AG08396 (cell line): ENCODE data around the gene LMX1B.

Experiments
- DNase-seq: peaks from one replicate; pipeline ENCODE4 v3.0.0; 2012; ENCODE audit warnings: low spot score, mixed read lengths

Gene LMX1B

GRCh38 chr9:126678989-126679388 is 65.3 kb downstream of the LMX1B start:
- no peak for DNase-seq

- DNase-seq: no peak
Measured at GRCh38 chr9:126681336-126681735, 67.6 kb downstream of the LMX1B start.

GRCh38 chr9:126682113-126682810 is 68.5 kb downstream of the LMX1B start:
- no peak for DNase-seq

- DNase-seq: no peak
Measured at GRCh38 chr9:126682928-126683697, 69.4 kb downstream of the LMX1B start.

- DNase-seq: no peak
Measured at GRCh38 chr9:126683698-126684044, 69.9 kb downstream of the LMX1B start.

GRCh38 chr9:126684345-126684744 is 70.6 kb downstream of the LMX1B start:
- DNase-seq: no peak

GRCh38 chr9:126684965-126685465 is 71.3 kb downstream of the LMX1B start:
- DNase-seq: no peak

GRCh38 chr9:126687930-126688461 is 74.3 kb downstream of the LMX1B start:
- DNase-seq: no peak

GRCh38 chr9:126688617-126689016 is 74.9 kb downstream of the LMX1B start:
- DNase-seq: no peak

- no peak for DNase-seq
Measured at GRCh38 chr9:126689027-126689825, 75.5 kb downstream of the LMX1B start.

GRCh38 chr9:126690431-126691051 is 76.8 kb downstream of the LMX1B start:
- no peak for DNase-seq

- no peak for DNase-seq
Measured at GRCh38 chr9:126692041-126692758, 78.5 kb downstream of the LMX1B start.

- DNase-seq: no peak
Measured at GRCh38 chr9:126692759-126693427, 79.2 kb downstream of the LMX1B start.

- no peak for DNase-seq
Measured at GRCh38 chr9:126693428-126693944, 79.8 kb downstream of the LMX1B start.

- no peak for DNase-seq
Measured at GRCh38 chr9:126694206-126695081, 80.7 kb downstream of the LMX1B start.

GRCh38 chr9:126695186-126695585 is 81.5 kb downstream of the LMX1B start:
- no peak for DNase-seq

GRCh38 chr9:126695701-126696400 is 82.1 kb downstream of the LMX1B start:
- no peak for DNase-seq

- no peak for DNase-seq
Measured at GRCh38 chr9:126696401-126697145, 82.8 kb downstream of the LMX1B start.
